ENCODE measurements around the gene MXRA7.
"Not testable (repeated sequence)": the region's sequence is repeated elsewhere in the genome, so short reads cannot be mapped to it uniquely, and the experiment has no call there.

MXRA7 gene

DNA sequence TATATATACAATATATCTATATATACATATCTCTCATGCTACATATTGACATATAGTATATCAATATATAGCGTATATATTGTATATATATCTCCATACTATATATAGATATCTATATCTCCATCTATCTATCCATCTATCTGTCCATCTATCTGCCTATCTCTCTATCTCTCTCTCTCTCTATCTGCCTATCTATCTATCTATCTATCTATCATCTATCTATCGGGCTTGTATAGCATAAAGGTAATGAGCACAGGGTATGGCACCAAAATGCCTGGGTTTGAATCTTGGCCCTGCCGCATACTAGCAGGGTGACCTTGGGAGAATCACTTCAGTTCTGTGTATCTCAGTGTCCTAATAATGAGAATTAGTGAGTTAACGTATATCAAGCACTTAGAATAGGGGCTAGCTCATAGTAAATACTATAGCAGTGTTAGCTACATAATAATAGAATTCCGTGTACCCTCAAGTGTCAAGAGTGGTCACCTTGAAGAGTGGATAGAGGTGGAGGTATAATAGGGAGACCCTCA lies 68.7 kb downstream of the MXRA7 start:
- Histone ChIP-seq H3K27ac (ENCODE audit: low read depth, low read length) (no peak overlapping the region), H3K27me3 (ENCODE audit: insufficient read depth, low read length) (peaks cover 17% of the 10 kb centered on the region; the same call in 1 of the 2 replicates), H3K4me1 (ENCODE audit: control insufficient read depth, insufficient read depth, low read length, unreplicated experiment) (no peaks in the 10 kb centered on the region), H2AFZ (ENCODE audit: low read length, unreplicated experiment) (no peak overlapping the region), H3K4me3 (ENCODE audit: low read depth, low read length) (no peak overlapping the region), H3K36me3 (ENCODE audit: insufficient read depth, low read length) (no peaks in the 10 kb centered on the region), H3K79me2 (ENCODE audit: control insufficient read depth, insufficient read depth, low read length, unreplicated experiment) (no peaks in the 10 kb centered on the region)

DNA sequence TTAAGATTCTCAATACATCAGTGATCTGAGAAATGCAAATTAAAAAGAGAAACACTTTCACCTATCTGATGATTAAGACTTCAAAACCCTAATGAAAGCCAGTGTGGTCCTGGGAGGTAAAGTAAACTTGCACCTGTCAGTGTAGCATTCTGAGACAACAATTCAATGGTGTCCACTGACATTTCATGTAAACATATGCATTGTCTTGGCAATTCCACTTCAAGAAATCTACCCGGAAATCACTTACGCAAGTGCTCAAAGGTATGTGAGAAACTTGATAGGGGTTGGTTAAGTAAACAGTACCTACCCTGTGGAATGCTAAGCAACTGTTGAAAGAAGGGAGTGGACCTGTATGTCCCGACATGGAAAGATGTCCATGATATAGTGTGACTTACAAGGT lies 69.3 kb downstream of the MXRA7 start:
- Histone ChIP-seq H3K36me3 (ENCODE audit: insufficient read depth, low read length) (no peaks in the 10 kb centered on the region), H3K79me2 (ENCODE audit: control insufficient read depth, insufficient read depth, low read length, unreplicated experiment) (no peaks in the 10 kb centered on the region), H3K27me3 (ENCODE audit: insufficient read depth, low read length) (peaks cover 15% of the 10 kb centered on the region; the same call in 1 of the 2 replicates), H2AFZ (ENCODE audit: low read length, unreplicated experiment) (no peak overlapping the region), H3K27ac (ENCODE audit: low read depth, low read length) (no peak overlapping the region), H3K4me3 (ENCODE audit: low read depth, low read length) (no peak overlapping the region), H3K4me1 (ENCODE audit: control insufficient read depth, insufficient read depth, low read length, unreplicated experiment) (no peaks in the 10 kb centered on the region)

- no peaks in the 10 kb centered on the region for H3K79me2 ChIP-seq (ENCODE audit: control insufficient read depth, insufficient read depth, low read length, unreplicated experiment)
- H2AFZ ChIP-seq (ENCODE audit: low read length, unreplicated experiment), result no peak overlapping the region
- no peak overlapping the region for H3K4me3 ChIP-seq (ENCODE audit: low read depth, low read length)
- no peaks in the 10 kb centered on the region for H3K36me3 ChIP-seq (ENCODE audit: insufficient read depth, low read length)
- no peak overlapping the region for H3K27ac ChIP-seq (ENCODE audit: low read depth, low read length)
- H3K4me1 ChIP-seq (ENCODE audit: control insufficient read depth, insufficient read depth, low read length, unreplicated experiment), result peaks cover under 1% of the 10 kb centered on the region
- peaks cover 11% of the 10 kb centered on the region; the same call in 1 of the 2 replicates for H3K27me3 ChIP-seq (ENCODE audit: insufficient read depth, low read length)
These were observed 70.0 kb downstream of the MXRA7 start for GRCh38 chr17:76640550-76641380.

DNA sequence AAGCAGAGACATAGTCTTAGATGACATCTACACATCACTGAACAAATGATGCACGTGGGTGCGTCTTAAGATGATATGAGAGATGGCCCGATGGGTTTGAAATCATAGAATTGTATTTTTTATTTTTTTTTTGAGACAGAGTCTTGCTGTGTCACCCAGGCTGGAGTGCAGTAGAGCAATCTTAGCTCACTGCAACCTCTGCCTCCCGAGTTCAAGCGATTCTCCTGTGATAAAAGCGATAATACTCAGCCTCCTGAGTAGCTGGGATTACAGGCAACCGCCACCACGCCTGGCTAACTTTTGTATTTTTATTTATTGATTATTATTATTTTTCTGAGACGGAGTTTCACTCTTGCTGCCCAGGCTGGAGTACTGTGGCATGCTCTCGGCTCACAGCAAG lies 72.5 kb downstream of the MXRA7 start:
- H3K79me2 ChIP-seq (ENCODE audit: control insufficient read depth, insufficient read depth, low read length, unreplicated experiment), result no peaks in the 10 kb centered on the region
- peaks cover 12% of the 10 kb centered on the region for H3K4me1 ChIP-seq (ENCODE audit: control insufficient read depth, insufficient read depth, low read length, unreplicated experiment)
- H3K4me3 ChIP-seq (ENCODE audit: low read depth, low read length), result no peak overlapping the region
- no peak overlapping the region for H3K27ac ChIP-seq (ENCODE audit: low read depth, low read length)
- no peak overlapping the region for H2AFZ ChIP-seq (ENCODE audit: low read length, unreplicated experiment)
- H3K36me3 ChIP-seq (ENCODE audit: insufficient read depth, low read length), result no peaks in the 10 kb centered on the region
- H3K27me3 ChIP-seq (ENCODE audit: insufficient read depth, low read length), result no peaks in the 10 kb centered on the region

GRCh38 chr17:76636486-76637206 lies 74.1 kb downstream of the MXRA7 start:
- H3K4me3 ChIP-seq (ENCODE audit: low read depth, low read length); H3K79me2 ChIP-seq (ENCODE audit: control insufficient read depth, insufficient read depth, low read length, unreplicated experiment); H3K27me3 ChIP-seq (ENCODE audit: insufficient read depth, low read length); H3K27ac ChIP-seq (ENCODE audit: low read depth, low read length); H3K36me3 ChIP-seq (ENCODE audit: insufficient read depth, low read length); H2AFZ ChIP-seq (ENCODE audit: low read length, unreplicated experiment): not testable (repeated sequence)
- H3K4me1 ChIP-seq (ENCODE audit: control insufficient read depth, insufficient read depth, low read length, unreplicated experiment), result peaks cover 12% of the 10 kb centered on the region

DNA sequence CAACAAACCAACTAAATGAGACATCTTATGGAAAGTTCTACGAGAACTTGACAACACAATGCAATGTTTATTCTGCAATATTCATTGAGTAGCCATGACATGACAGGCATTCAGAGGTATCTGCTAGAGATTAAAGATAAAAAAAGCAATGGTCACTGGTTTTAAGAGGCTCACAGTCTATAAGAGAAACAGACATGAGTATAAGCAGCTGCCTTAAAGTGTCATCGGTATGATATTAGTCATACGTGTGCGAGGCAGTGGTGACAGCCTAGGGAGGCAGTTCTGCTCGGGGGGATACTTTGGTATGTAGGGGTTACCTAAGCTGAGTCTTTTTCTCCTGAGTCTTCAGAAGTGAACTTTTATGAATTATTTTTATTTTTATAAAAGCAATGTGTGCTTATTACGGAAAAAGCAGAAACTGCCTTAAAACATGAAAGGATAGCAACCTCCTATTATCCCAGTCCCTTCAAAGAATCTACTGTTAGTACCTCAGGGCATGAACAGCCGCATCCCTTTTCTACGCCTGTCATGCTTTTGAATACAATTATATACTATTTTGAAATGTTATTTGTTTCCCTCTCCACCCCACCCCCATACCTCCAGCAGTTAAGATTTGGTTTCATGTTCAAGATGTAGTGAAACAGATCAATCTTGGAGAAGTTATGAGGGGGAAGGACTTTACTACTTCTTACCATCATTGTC lies 75.0 kb downstream of the MXRA7 start:
- Histone ChIP-seq H3K79me2 (ENCODE audit: control insufficient read depth, insufficient read depth, low read length, unreplicated experiment) (no peaks in the 10 kb centered on the region), H3K36me3 (ENCODE audit: insufficient read depth, low read length) (no peaks in the 10 kb centered on the region), H3K4me1 (ENCODE audit: control insufficient read depth, insufficient read depth, low read length, unreplicated experiment) (peaks cover 12% of the 10 kb centered on the region), H3K4me3 (ENCODE audit: low read depth, low read length) (no peak overlapping the region), H3K27ac (ENCODE audit: low read depth, low read length) (no peak overlapping the region), H3K27me3 (ENCODE audit: insufficient read depth, low read length) (no peaks in the 10 kb centered on the region), H2AFZ (ENCODE audit: low read length, unreplicated experiment) (no peak overlapping the region)

- Histone ChIP-seq H3K4me1 (ENCODE audit: control insufficient read depth, insufficient read depth, low read length, unreplicated experiment) (peaks cover 12% of the 10 kb centered on the region), H3K36me3 (ENCODE audit: insufficient read depth, low read length) (no peaks in the 10 kb centered on the region), H3K79me2 (ENCODE audit: control insufficient read depth, insufficient read depth, low read length, unreplicated experiment) (no peaks in the 10 kb centered on the region), H3K27ac (ENCODE audit: low read depth, low read length) (no peak overlapping the region), H2AFZ (ENCODE audit: low read length, unreplicated experiment) (no peak overlapping the region), H3K27me3 (ENCODE audit: insufficient read depth, low read length) (no peaks in the 10 kb centered on the region), H3K4me3 (ENCODE audit: low read depth, low read length) (no peak overlapping the region)
These were observed 75.7 kb downstream of the MXRA7 start for GRCh38 chr17:76635039-76635438.

- peaks cover 12% of the 10 kb centered on the region for H3K4me1 ChIP-seq (ENCODE audit: control insufficient read depth, insufficient read depth, low read length, unreplicated experiment)
- no peak overlapping the region for H2AFZ ChIP-seq (ENCODE audit: low read length, unreplicated experiment)
- no peaks in the 10 kb centered on the region for H3K36me3 ChIP-seq (ENCODE audit: insufficient read depth, low read length)
- no peaks in the 10 kb centered on the region for H3K79me2 ChIP-seq (ENCODE audit: control insufficient read depth, insufficient read depth, low read length, unreplicated experiment)
- H3K27me3 ChIP-seq (ENCODE audit: insufficient read depth, low read length), result no peaks in the 10 kb centered on the region
- no peak overlapping the region for H3K4me3 ChIP-seq (ENCODE audit: low read depth, low read length)
- H3K27ac ChIP-seq (ENCODE audit: low read depth, low read length), result no peak overlapping the region
These were observed 77.0 kb downstream of the MXRA7 start for GRCh38 chr17:76633628-76634328.

GRCh38 chr17:76631821-76632565 lies 78.8 kb downstream of the MXRA7 start:
- H3K36me3 ChIP-seq (ENCODE audit: insufficient read depth, low read length), result no peaks in the 10 kb centered on the region
- H3K4me3 ChIP-seq (ENCODE audit: low read depth, low read length), result no peak overlapping the region
- H2AFZ ChIP-seq (ENCODE audit: low read length, unreplicated experiment), result no peak overlapping the region
- peaks cover 12% of the 10 kb centered on the region for H3K4me1 ChIP-seq (ENCODE audit: control insufficient read depth, insufficient read depth, low read length, unreplicated experiment)
- no peaks in the 10 kb centered on the region for H3K27me3 ChIP-seq (ENCODE audit: insufficient read depth, low read length)
- no peaks in the 10 kb centered on the region for H3K79me2 ChIP-seq (ENCODE audit: control insufficient read depth, insufficient read depth, low read length, unreplicated experiment)
- no peak overlapping the region for H3K27ac ChIP-seq (ENCODE audit: low read depth, low read length)
